ENCODE results near the gene ARID5B.
A peak's percentile ranks its signal among the peaks of the same experiment; 100 is the strongest.

ARID5B gene

DNA sequence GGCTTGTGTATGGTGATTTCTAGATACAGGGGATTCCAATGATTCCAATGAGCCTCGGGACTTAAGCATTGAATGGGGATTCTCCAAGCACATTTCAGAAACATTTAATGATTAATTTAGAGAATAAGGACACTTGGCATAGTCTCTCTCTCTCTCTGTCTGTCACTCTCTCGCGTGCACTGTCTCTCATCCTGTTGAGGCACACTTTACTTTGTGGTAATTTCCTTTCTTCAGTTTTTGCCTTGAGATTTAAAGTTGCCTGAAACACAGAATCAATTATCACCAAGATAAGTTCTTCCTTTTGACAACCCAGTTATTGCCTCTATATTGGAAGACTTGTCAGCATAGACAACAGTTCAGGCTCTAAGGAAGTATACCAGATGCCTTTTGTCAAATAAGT lies 131.6 kb downstream of the ARID5B start:
- no peak for DNase-seq (ENCODE audit: insufficient read length, low spot score)
- TF ChIP-seq CTCF (IDR thresholded peaks at IDR 0.05; ENCODE audit: insufficient read depth, missing control alignments) = no peak
- FAIRE-seq = no peak

- no peak for TF ChIP-seq CTCF (IDR thresholded peaks at IDR 0.05; ENCODE audit: insufficient read depth, missing control alignments)
- no peak for DNase-seq (ENCODE audit: insufficient read length, low spot score)
- FAIRE-seq = no peak
Observed at GRCh38 chr10:62034096-62034640, 132.7 kb downstream of the ARID5B start.

DNA sequence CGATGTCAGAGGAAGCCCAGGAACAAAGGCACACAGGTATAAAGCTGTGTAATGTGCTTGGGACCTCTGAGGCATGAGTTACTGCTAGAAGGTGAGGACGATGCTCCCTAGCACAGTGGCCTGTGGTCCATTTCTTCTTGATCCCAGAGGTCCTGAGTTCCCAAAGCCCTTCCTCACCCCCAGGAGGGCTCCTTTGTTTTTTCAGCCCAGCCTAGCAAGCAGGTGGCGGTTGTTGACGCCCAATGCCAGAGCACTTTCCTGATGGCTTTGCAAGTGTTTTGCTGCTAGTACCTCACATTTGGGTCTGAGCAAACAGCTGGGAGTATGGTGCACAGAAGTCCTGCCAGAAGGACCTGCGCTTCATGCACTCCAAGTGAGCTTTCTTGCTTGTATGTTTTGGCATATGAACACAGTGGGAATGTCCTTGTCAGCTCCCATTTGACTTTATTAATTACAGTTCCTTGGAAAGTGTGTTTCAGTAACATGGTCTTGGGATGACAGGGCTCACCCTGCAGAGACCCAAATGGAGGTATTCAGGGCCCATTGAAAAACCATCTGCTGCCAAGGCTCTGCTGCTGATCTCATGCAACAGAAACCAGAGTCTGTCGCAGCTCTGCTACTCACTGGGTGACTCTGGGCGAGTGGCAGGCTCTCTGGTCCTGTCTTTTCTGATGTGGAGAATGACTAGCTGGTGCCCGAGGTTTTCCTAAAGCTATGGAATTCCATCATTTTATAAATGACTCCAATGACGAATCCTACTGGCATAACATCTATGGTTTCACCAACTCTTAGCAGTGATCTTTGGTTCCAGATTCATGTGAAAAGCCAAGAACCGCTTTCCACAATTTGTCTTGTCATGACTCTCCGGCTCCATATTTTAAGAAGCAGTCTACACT lies 134.9 kb downstream of the ARID5B start:
- DNase-seq (ENCODE audit: insufficient read length, low spot score) (no peak), FAIRE-seq (no peak)

GRCh38 chr10:62037166-62037831 lies 135.8 kb downstream of the ARID5B start:
- FAIRE-seq (no peak), DNase-seq (ENCODE audit: insufficient read length, low spot score) (no peak)
- TF ChIP-seq CTCF (IDR thresholded peaks at IDR 0.05; ENCODE audit: insufficient read depth, missing control alignments) = no peak

More for the DNA sequence above, 134.9 kb downstream of the ARID5B start:
- no peak for TF ChIP-seq CTCF (IDR thresholded peaks at IDR 0.05; ENCODE audit: insufficient read depth, missing control alignments)

GRCh38 chr10:62037890-62038608 lies 136.6 kb downstream of the ARID5B start:
- no peak for DNase-seq (ENCODE audit: insufficient read length, low spot score)
- FAIRE-seq = no peak
- no peak for TF ChIP-seq CTCF (IDR thresholded peaks at IDR 0.05; ENCODE audit: insufficient read depth, missing control alignments)

DNA sequence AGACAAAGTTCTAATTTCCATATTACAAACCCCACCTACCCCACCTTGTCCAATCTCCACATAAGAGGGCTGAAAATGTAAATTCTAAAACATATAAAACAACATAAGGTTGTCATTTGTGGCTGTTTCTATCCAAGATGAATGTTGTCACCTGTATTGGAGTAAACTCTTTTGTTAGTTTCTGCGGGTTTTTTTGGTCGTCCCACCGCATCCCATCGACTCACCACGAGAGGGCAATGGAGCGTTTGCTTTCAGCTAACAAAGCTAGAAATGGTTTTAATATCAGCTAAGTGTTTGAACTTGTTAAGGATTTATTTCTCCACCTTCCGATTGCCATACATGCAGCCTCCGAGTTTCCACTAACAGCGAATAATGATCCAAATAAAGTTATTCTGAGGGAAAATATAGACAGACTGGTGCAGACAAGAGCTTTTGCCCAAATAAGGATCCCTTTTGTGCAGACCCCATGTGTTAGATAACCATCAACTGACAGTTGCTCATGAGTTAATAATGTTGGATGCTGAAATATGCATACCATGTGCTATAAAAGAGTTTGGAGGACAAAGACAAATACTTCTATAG lies 137.2 kb downstream of the ARID5B start:
- peak; percentile 86 for TF ChIP-seq CTCF (IDR thresholded peaks at IDR 0.05; ENCODE audit: insufficient read depth, missing control alignments)
- FAIRE-seq (no peak), DNase-seq (ENCODE audit: insufficient read length, low spot score) (no peak)

Measured in D721Med (cell line).